Suppressor macrophage treated with lipopolysaccharide for 4 hours (primary cell): ENCODE data around the gene SMURF1.
"Not testable (repeated sequence)": the region's sequence is repeated elsewhere in the genome, so short reads cannot be mapped to it uniquely, and the experiment has no call there.

Experiments
- DNase-seq: peaks from one replicate; pipeline ENCODE4 v3.0.0-alpha.2; 2020

Gene SMURF1

GRCh38 chr7:99046722-99047121 lies 97.2 kb downstream of the SMURF1 start:
- DNase-seq = no peak

- DNase-seq = not testable (repeated sequence)
Measured at GRCh38 chr7:99046262-99046661, 97.6 kb downstream of the SMURF1 start.

DNA sequence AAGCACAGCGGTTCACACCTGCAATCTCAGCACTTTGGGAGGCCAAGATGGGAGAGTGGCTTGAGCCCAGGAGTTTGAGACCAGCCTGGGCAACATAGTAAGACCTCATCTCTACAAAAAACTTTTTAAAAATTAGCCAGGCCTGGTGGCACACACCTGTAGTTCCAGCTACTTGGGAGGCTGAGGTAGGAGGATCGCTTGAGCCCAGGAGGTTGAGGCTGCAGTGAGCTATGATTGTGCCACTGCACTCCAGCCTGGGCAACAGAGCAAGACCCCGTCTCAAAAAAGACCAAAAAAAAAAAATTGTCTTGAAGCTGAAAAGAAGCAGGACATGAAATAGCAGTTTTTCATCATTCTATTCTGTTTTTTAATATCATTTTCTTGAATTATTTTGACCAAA lies 99.0 kb downstream of the SMURF1 start:
- not testable (repeated sequence) for DNase-seq

DNA sequence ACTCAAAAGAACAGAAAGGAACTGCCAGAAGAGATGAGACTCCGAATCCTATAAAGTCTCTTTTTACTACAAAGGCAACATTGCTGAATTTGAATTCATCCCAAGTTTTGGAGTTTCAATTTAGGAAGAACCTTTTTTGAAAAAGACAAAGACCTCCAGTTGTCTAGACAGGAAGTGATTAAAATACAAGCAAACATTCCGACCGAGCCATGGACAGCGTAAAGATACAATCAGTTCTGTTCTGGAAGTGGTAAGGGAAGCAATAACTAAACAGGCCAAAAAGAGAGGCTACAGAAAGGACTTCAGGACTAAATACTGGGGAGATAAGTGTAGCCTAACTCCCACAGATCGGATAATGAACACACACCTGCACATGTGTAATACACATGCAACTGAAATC lies 101.0 kb downstream of the SMURF1 start:
- no peak for DNase-seq

GRCh38 chr7:99041526-99041925 lies 102.4 kb downstream of the SMURF1 start:
- DNase-seq = no peak

DNA sequence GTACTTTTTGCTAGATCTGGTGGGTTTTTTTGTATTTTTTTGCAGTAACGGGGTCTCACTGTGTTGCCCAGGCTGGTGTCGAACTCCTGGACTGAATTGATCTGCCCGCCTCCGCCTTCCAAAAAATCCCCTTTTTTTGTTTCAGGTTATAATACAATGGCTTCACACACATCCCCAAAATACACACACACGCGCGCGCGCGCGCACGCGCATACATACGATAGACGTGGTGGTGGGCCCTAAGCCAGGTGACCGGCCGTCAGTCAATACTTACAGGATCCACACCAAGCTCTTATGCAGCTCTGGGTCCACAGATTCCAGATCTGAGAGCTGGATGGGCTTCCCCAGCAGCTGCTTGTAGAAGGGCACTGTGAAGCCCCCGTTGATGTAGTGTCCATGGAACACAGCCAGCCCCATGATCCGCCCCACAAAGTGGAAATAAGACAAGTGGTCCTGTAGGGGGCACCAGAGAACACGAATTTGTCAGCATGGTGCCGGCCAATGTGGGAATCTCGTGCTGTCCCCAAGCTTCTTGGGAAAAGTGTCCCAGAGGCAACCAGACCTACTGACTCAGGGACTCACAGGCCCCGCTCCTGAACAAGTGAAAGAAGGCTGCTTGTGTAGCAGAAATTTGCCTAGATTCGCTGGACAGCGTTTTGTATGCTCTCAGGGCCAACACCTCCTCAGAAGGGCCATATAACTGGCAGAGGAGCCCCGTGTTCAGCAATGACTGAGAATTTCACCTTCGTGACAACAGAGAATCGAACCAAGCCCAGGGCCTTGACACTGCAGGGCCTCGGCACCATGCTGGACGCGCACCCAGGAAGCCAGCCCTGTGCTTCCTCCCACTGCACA lies 103.6 kb downstream of the SMURF1 start:
- DNase-seq = peak; percentile 83

GRCh38 chr7:99039384-99039891 lies 104.5 kb downstream of the SMURF1 start:
- no peak for DNase-seq

- DNase-seq = no peak
Measured at GRCh38 chr7:99038086-99038855, 105.6 kb downstream of the SMURF1 start.

DNA sequence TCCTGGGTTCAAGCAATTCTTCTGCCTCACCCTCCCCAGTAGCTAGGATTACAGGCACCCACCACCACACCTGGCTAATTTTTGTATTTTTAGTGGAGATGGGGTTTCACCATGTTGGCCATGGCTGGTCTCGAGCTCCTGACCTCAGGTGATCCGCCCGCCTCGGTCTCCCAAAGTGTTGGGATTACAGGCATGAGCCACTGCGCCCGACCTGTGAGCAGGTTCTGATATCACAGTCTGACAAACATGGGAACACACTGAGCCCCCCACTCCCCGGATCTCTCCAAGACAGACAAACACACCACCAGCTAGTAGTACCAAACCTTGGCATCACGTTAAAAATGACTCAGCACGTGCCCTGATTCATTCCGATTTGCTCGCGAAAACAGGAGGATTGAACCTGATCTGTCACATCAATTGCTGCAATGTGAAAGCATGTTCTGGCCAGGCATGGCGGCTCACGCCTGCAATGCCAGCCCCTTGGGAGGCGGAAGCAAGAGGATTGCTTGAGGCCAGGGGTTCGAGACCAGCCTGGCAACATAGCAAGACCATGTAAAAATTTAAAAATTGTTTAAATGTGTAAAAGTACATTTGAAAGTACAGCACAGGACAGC lies 106.5 kb downstream of the SMURF1 start:
- no peak for DNase-seq

- DNase-seq = no peak
Measured at GRCh38 chr7:99036546-99037111, 107.3 kb downstream of the SMURF1 start.

- no peak for DNase-seq
Measured at GRCh38 chr7:99035723-99036545, 108.0 kb downstream of the SMURF1 start.

DNA sequence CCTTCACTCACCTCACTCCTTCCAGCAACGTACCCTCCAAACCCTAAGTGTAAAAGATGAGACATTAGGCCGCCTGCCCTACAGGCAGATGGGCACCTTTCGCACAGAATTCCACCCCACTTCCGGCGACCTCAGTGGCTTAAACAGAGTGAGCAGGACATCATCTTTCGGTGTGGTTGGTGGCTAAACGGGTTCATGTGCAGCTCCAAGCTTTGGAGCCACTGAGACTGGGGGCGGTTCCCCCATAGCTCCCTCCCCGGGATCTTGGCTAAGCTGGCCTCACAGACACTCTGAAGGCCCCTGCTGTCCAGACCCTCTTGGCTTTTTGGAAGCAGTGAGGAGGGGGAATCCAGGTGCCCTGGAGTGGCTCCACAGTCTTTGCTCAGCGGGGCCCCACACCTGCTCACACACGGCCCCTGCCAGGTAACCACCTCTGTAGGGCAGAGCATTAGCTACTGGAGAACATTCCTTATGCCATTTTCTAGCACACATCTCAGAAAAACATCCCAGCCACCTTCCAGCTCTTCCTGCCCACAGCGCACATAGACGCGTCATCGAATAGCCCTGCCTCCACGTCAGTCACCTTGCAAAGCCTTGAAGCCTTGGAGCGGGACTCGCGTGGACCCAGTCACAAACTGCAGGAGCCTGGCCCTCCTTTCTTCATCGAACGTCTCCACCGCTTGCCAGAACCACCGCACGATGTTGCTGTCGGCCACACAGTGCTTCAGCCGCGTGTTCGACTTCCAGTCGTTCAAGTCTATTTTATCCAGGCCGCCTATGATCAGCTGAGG lies 108.8 kb downstream of the SMURF1 start:
- DNase-seq = no peak

DNA sequence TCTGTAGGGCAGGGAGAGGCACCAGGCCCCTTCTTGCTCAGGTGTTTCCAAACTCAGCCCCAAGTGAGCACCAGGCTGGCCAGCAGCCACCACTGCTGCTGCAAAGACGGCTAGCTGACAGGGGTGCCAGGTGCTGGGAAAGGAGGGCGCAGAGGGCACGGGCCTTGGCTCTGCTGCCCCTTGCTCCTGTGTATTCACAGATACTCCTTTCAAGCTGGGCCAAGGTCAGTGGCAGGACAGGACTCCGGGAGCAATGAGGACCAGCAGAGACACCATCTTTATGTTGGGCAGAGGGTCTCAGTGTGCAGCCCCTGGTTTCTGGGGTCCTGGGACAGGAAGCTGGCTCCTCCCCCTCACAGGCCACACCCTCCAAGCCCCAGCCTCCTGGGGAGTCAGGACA lies 110.1 kb downstream of the SMURF1 start:
- DNase-seq = no peak

DNA sequence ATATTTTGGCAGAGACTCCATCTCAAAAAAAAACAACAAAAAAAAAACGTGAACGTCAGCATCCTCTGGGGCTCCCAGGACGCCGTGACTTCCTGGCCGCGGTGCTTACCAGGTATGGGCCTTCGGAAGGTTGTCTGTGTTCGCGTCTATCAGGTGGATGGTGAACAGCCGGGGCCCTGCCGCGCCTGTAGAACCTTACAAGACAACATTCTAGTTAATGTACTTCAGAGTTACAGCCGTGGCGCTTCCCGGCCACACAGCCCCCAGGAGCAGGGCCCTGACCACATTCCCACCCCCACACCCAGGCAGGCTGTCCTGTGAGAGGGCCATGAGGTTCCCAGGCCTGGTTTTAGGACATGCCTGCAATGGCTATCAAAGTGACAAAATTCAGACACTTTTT lies 111.0 kb downstream of the SMURF1 start:
- DNase-seq = no peak

GRCh38 chr7:99031496-99031895 lies 112.4 kb downstream of the SMURF1 start:
- no peak for DNase-seq

- no peak for DNase-seq
Measured at GRCh38 chr7:99030951-99031350, 113.0 kb downstream of the SMURF1 start.

DNA sequence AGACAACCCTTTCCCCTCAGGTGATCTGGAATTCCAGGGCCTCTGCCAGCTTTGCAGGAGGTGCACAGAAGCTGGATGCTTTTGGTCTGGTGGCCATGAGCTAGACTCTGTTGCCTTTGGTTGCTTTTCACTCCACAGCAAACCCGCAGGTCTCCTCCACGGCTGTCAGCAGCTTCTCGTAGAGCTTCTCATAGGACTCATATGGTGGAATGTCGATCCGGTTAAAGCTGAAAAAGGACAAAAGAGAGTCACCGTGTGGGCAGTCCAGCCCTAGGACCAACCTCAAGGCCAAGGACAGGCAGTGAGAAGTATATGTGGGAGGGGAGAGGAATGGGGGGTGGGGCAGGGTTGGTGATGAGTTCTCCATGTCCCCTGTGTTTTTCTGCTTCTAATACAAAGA lies 113.5 kb downstream of the SMURF1 start:
- DNase-seq = no peak

- DNase-seq = peak; percentile 10
Measured at GRCh38 chr7:99029466-99030435, 114.2 kb downstream of the SMURF1 start.

DNA sequence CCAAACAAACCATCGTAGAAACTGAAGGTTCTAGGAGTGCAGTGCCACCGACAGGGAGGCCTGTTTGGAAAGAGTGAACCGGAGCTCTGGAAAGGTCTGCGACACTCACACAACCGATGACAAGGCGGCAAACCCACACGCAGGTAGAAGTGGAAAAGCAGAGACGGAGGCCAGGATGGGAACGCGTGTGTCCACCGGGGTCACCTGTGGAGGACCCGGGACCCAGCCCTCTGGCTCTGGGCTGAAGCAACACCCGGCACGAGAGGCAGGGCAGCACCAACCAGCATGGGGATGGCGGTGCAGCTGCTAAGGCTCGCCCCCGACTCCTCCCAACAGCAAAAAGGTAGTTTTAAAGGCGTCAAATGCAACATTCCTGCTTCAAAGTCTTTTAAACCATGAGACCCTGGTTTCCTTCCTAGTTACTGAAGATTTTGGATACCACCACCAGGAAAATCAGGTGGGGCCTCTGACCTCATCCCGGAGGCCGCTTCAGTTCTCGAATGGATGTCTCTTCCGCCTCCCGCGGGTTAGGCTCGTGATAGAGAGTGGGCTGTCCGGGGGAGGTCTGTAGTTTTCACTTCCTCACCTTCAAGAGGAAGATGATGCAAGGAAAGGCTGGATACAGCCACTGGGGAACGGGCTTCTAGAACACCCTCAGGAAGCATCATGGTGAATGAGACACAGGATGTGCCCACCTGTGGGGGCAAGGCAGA lies 115.5 kb downstream of the SMURF1 start:
- peak; percentile 27 for DNase-seq
